22Rv1 (cell line): ENCODE measurements around the gene CD58.

Source experiments
- CTCF ChIP-seq: fragments of 450-650 bp; IDR thresholded peaks from 2 replicates; pipeline ENCODE4 v1.5.1; 2017; ENCODE audit warnings: mild to moderate bottlenecking
- ZFX ChIP-seq: fragments of 450-650 bp; IDR thresholded peaks from 2 replicates; pipeline ENCODE4 v1.6.1; 2017; ENCODE audit warnings: antibody characterized with exemption, borderline replicate concordance

- TF ChIP-seq CTCF = no peak
- TF ChIP-seq ZFX = no peak
These were observed 69.5 kb downstream of the CD58 start for GRCh38 chr1:116501125-116501869.
